Thyroid gland (tissue), 4 donors: ENCODE measurements around the gene TRIM4. TPM values are rescaled to one million over a fixed set of nuclear protein-coding genes. Genes with fewer than 3 reads are reported as not detected.

Source experiments
- DNase-seq, 2 donors: peaks; one replicate each; pipeline ENCODE4 v3.0.0-alpha.2; 2019
- H3K27ac ChIP-seq, 3 donors: fragments of 200-600 bp; sonication (generic); 1 replicate in 2 of 3; 2 replicates in 1 of 3; pipeline ENCODE4 v1.5.1; 2016 to 2019; ENCODE audit warnings: mild to moderate bottlenecking in 1 of 3, moderate library complexity in 1 of 3
- H3K27me3 ChIP-seq: fragments of 200-600 bp; sonication (generic); one replicate; pipeline ENCODE4 v1.5.1; 2019
- H3K36me3 ChIP-seq, 2 donors: fragments of 200-600 bp; sonication (generic); one replicate each; pipeline ENCODE4 v1.5.1; 2016 to 2019
- H3K4me1 ChIP-seq, 2 donors: fragments of 200-600 bp; sonication (generic); one replicate each; pipeline ENCODE4 v1.5.1; 2017 to 2019
- H3K4me3 ChIP-seq, 3 donors: fragments of 200-600 bp; sonication (generic); replicated peaks in 1 of 3; 1 replicate in 2 of 3; 2 replicates in 1 of 3; pipeline ENCODE4 v1.5.1; 2016; ENCODE audit warnings: mild to moderate bottlenecking in 1 of 3
- H3K9me3 ChIP-seq: fragments of 200-600 bp; sonication (generic); one replicate; pipeline ENCODE4 v1.5.1; 2017
- POLR2A ChIP-seq, 2 donors: fragments of 450-650 bp; IDR thresholded peaks; one replicate each; pipeline ENCODE4 v1.6.1; 2017; ENCODE audit warnings: antibody characterized with exemption in 2 of 2, mild to moderate bottlenecking in 2 of 2, moderate library complexity in 1 of 2
- WGBS, 2 donors: methylation state at CpG; one replicate each; pipeline ENCODE4 v1.1.5; 2017; 5-methylcytosine and 5-hydroxymethylcytosine counted together
- intact Hi-C: fragments of 100-400 bp; cut with DNase I; formaldehyde crosslinking; loops from one replicate; pipeline ENCODE4 v1.15.1; 2023
- total RNA-seq, 4 donors: library from RNA; depleted of rRNA; stranded (reverse); fragments of >200 nt; gene quantifications; one replicate each; pipeline ENCODE4 v1.2.3, GENCODE V29; 2016
- TF ChIP-seq, protein P1 (sequence below), 6 experiments: fragments of 200-600 bp in 3 of 6; fragments of 450-650 bp in 3 of 6; sonication (generic) in 3 of 6; IDR thresholded peaks; one replicate each; pipeline ENCODE4 v1.5.1; 2016 to 2019; ENCODE audit warnings: antibody characterized with exemption in 6 of 6, mild to moderate bottlenecking in 2 of 6, inconsistent platforms in 1 of 6, moderate library complexity in 1 of 6

The TRIM4 gene
- total RNA-seq, 4 donors from 2014 or later: 39.7 to 78.1 (median 59.3) TPM

DNA sequence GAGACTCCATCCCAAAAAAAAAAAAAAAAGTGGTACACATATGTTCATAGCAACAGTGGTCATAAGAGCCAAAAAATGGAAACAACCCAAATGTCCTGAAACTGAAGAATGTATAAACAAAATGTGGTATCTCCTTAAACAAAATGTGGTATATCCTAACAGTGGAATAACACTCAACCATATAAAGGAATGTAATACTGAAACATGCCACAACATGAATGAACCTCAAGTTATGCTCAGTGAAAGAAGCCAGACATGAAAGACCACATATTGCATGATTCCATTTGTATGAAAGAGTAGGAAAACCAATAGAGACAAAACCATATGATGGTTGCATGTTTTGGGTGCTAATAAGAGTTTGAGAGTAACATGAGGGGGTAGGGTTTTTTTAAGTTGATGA is 7.0 kb upstream of the TRIM4 start:
- no peak for DNase-seq
- H3K9me3 ChIP-seq: no peaks in the 10 kb centered on the region
- no peak for TF ChIP-seq POLR2A (IDR thresholded peaks at IDR 0.05)
- TF ChIP-seq, protein P1, sequence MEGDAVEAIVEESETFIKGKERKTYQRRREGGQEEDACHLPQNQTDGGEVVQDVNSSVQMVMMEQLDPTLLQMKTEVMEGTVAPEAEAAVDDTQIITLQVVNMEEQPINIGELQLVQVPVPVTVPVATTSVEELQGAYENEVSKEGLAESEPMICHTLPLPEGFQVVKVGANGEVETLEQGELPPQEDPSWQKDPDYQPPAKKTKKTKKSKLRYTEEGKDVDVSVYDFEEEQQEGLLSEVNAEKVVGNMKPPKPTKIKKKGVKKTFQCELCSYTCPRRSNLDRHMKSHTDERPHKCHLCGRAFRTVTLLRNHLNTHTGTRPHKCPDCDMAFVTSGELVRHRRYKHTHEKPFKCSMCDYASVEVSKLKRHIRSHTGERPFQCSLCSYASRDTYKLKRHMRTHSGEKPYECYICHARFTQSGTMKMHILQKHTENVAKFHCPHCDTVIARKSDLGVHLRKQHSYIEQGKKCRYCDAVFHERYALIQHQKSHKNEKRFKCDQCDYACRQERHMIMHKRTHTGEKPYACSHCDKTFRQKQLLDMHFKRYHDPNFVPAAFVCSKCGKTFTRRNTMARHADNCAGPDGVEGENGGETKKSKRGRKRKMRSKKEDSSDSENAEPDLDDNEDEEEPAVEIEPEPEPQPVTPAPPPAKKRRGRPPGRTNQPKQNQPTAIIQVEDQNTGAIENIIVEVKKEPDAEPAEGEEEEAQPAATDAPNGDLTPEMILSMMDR (IDR thresholded peaks at IDR 0.05): no peak
- H3K4me1 ChIP-seq: peaks cover 0 to 6% of the 10 kb centered on the region in 2 donors
- H3K27ac ChIP-seq: no peak overlapping the region
- H3K4me3 ChIP-seq: no peak overlapping the region
- no peaks in the 10 kb centered on the region for H3K36me3 ChIP-seq
- no peaks in the 10 kb centered on the region for H3K27me3 ChIP-seq
- intact Hi-C loops: no loop called here

DNA sequence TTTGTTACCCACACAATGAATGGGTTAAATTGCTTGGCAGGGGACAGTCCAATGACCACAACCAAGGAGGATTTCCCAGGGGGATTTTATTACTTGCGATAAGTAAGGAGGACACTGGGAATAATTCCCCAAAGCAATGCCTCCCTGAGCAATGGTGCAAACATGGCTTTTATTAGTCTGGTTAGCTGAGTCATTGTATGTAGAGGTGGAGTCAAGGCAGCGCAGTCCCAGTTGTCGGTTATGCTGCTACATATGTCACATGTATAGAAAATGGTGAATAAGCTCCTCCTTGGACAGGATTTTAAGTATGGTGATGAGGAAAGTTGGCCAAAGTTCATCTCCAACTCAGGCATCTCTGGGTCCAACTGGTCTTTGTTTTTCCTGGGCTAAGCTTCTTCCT is 3.9 kb upstream of the TRIM4 start:
- TF ChIP-seq, protein P1 (IDR thresholded peaks at IDR 0.05): no peak
- TF ChIP-seq POLR2A (IDR thresholded peaks at IDR 0.05): no peak
- no peak for DNase-seq
- Histone ChIP-seq H3K36me3 (no peaks in the 10 kb centered on the region), H3K9me3 (no peaks in the 10 kb centered on the region), H3K4me3 (no peak overlapping the region), H3K4me1 (peaks cover 9 to 13% of the 10 kb centered on the region in 2 donors), H3K27ac (no peak overlapping the region), H3K27me3 (no peaks in the 10 kb centered on the region)
- 86 to 88% methylated on average over 3 of the region's 3 CpGs for WGBS, 2 donors
- intact Hi-C loops: loop anchor here (5.0 kb wide), 1 partner anchor 54 kb away; the partner anchor contains the start of gene AZGP1

DNA sequence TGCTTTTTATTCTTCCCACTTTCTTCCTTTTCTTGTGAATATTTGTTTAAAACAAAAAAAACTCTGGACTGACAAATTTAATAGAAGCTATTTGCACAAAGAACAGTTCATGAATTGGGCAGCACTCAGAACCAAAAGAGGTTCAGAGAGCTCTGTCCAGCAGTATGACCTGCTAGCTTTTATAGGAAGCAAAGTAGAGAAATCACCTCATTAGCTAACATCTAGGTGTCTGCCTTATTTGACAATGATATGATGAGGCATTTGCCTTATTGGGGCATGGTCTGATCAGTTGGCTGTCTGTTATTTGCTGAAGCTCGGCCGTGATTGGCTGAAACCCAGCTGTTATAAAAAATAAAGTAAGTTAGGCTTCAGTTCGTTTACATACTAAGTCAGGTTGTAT is 819 bp upstream of the TRIM4 start:
- Histone ChIP-seq H3K27me3 (no peaks in the 10 kb centered on the region), H3K4me1 (peaks cover 24 to 32% of the 10 kb centered on the region in 2 donors), H3K27ac (peak overlapping the region in 1 of 3 donors; percentile 64), H3K9me3 (no peaks in the 10 kb centered on the region), H3K4me3 (peak overlapping the region in 2 of 3 donors; percentile 82 to 89), H3K36me3 (no peaks in the 10 kb centered on the region)
- TF ChIP-seq POLR2A (IDR thresholded peaks at IDR 0.05): no peak
- TF ChIP-seq, protein P1 (IDR thresholded peaks at IDR 0.05): no peak
- WGBS, 2 donors: 64 to 85% methylated on average over 3 of the region's 3 CpGs
- no peak for DNase-seq
- intact Hi-C loops: loop anchor here (5.0 kb wide), 1 partner anchor 57 kb away; the partner anchor contains the start of gene AZGP1

DNA sequence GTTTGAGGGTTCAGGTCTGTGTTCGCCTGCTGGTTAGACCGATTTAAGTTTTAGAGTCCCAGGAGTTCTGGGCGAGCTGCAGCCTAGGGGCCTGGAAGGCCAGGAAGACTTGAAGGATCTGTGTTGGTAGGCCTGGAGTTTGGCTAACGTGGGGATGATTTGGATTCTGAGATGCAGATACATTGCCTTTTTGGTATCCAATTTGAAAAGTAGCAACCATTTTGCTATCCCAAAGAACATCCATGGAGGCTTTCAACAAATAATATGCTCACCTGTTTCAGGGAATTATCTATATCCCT is 433 bp upstream of the TRIM4 start:
- peaks cover 24 to 32% of the 10 kb centered on the region in 2 donors for H3K4me1 ChIP-seq
- no peaks in the 10 kb centered on the region for H3K9me3 ChIP-seq
- TF ChIP-seq, protein P1 (IDR thresholded peaks at IDR 0.05): no peak
- peak in 1 of 2 donors; percentile 14 for TF ChIP-seq POLR2A (IDR thresholded peaks at IDR 0.05)

DNA sequence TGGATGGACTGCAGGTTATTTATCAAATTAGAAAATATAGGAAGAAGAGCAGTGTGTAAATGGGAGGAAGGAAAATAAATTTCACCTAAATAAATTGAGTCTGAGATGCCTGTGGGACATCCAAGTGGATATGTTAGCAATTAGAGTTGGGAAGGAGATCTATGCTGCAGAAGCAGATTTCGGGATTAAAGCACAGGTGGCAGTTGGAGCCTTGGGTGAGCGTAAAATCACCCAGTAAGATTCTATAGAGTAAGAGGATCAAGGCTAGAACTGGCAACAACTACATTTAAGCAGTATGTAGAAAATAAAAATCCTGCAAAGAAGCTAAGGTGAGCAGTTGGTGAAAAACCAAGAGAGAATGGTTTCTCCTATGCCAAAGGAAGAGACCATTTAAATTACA is 8.4 kb downstream of the TRIM4 start:
- DNase-seq: no peak
- WGBS, 2 donors: 93 to 96% methylated on average over 2 of the region's 2 CpGs
- intact Hi-C loops: no loop called here
- no peak overlapping the region for H3K27ac ChIP-seq
- peaks cover 0 to under 1% of the 10 kb centered on the region in 2 donors for H3K4me1 ChIP-seq
- peaks cover 15 to 20% of the 10 kb centered on the region in 2 donors for H3K36me3 ChIP-seq
- H3K27me3 ChIP-seq: no peaks in the 10 kb centered on the region
- H3K9me3 ChIP-seq: no peaks in the 10 kb centered on the region
- no peak overlapping the region for H3K4me3 ChIP-seq
- TF ChIP-seq POLR2A (IDR thresholded peaks at IDR 0.05): no peak
- TF ChIP-seq, protein P1 (IDR thresholded peaks at IDR 0.05): no peak

More for the DNA sequence above, 433 bp upstream of the TRIM4 start:
- WGBS, 2 donors: 31 to 54% methylated on average over 4 of the region's 4 CpGs
- Histone ChIP-seq H3K36me3 (no peaks in the 10 kb centered on the region), H3K27me3 (no peaks in the 10 kb centered on the region), H3K4me3 (peak overlapping the region in 2 of 3 donors; percentile 82 to 89), H3K27ac (peak overlapping the region; percentile 64 to 86 (median 84))
- intact Hi-C loops: loop anchor here (5.0 kb wide), 1 partner anchor 58 kb away; the partner anchor contains the start of gene AZGP1
- DNase-seq: no peak
